Neural cell (in vitro differentiated cells): ENCODE measurements around the gene ARHGEF4. TPM values are rescaled to one million over a fixed set of nuclear protein-coding genes. Genes with fewer than 3 reads are reported as not detected.

ENCODE experiments used
- H2AFZ ChIP-seq: fragments of 200-600, 300-800 bp; sonication (generic), shearing (Covaris generic); 2 replicates; pipeline ENCODE4 v1.6.0; 2014; ENCODE audit warnings: low read depth, mild to moderate bottlenecking, antibody characterized with exemption, low read length, moderate library complexity
- H3F3A ChIP-seq: fragments of 200-600 bp; shearing (Covaris generic); 2 replicates; pipeline ENCODE4 v1.6.1; 2016; ENCODE audit warnings: mild to moderate bottlenecking, moderate library complexity, mixed read lengths, antibody characterized with exemption, low read length; ENCODE audit not compliant: insufficient read depth, poor library complexity, severe bottlenecking
- H3K27ac ChIP-seq: fragments of 200-600, 300-800 bp; sonication (generic), shearing (Covaris generic); 2 replicates; pipeline ENCODE4 v1.5.1; 2014; ENCODE audit warnings: mild to moderate bottlenecking, low read length, moderate library complexity
- H3K27me3 ChIP-seq: fragments of 300-800, 200-600 bp; sonication (generic), shearing (Covaris generic); 2 replicates; pipeline ENCODE4 v1.6.0; 2014; ENCODE audit warnings: mild to moderate bottlenecking, low read depth, low read length, moderate library complexity; ENCODE audit not compliant: insufficient read depth
- H3K36me3 ChIP-seq: fragments of 300-800, 200-600 bp; sonication (generic), shearing (Covaris generic); 2 replicates; pipeline ENCODE4 v1.5.1; 2014; ENCODE audit warnings: mild to moderate bottlenecking, antibody characterized with exemption, low read length, moderate library complexity; ENCODE audit not compliant: insufficient read depth
- H3K4me2 ChIP-seq: fragments of 300-800, 200-600 bp; sonication (generic), shearing (Covaris generic); 2 replicates; pipeline ENCODE4 v1.6.0; 2014; ENCODE audit warnings: mild to moderate bottlenecking, low read length
- H3K4me3 ChIP-seq: fragments of 300-800, 200-600 bp; sonication (generic), shearing (Covaris generic); 2 replicates; pipeline ENCODE4 v1.5.1; 2014; ENCODE audit warnings: mild to moderate bottlenecking, low read length, moderate library complexity
- H3K79me2 ChIP-seq: fragments of 200-600 bp; shearing (Covaris generic); replicated peaks from 2 replicates; pipeline ENCODE4 v1.6.0; 2014; ENCODE audit warnings: mild to moderate bottlenecking, low read length, moderate library complexity; ENCODE audit not compliant: insufficient read depth
- H3K9ac ChIP-seq: fragments of 300-800, 200-600 bp; sonication (generic), shearing (Covaris generic); 2 replicates; pipeline ENCODE4 v1.6.1; 2016; ENCODE audit warnings: mild to moderate bottlenecking, low read length, mixed read lengths
- H3K9me2 ChIP-seq: fragments of 200-600 bp; shearing (Covaris generic); 2 replicates; pipeline ENCODE4 v1.6.1; 2016; ENCODE audit warnings: mild to moderate bottlenecking, low read length, mixed read lengths; ENCODE audit not compliant: insufficient read depth
- H3K9me3 ChIP-seq: fragments of 200-600, 300-800 bp; sonication (generic), shearing (Covaris generic); 2 replicates; pipeline ENCODE4 v1.6.1; 2016; ENCODE audit warnings: mild to moderate bottlenecking, mixed run types, low read length, moderate library complexity, mixed read lengths
- H4K20me1 ChIP-seq: fragments of 200-600 bp; shearing (Covaris generic); 2 replicates; pipeline ENCODE4 v1.6.1; 2016; ENCODE audit warnings: mild to moderate bottlenecking, mixed run types; ENCODE audit not compliant: insufficient read depth
- EP300 ChIP-seq: fragments of 450-650 bp; conservative IDR thresholded peaks from 2 replicates; pipeline ENCODE4 v1.6.1; 2014; ENCODE audit warnings: antibody characterized with exemption, mild to moderate bottlenecking, moderate library complexity; ENCODE audit not compliant: poor library complexity, severe bottlenecking
- EZH2 ChIP-seq: fragments of 200-600, 300-800 bp; shearing (Covaris generic), sonication (generic); IDR thresholded peaks from 2 replicates; pipeline ENCODE4 v1.6.1; 2014; ENCODE audit warnings: antibody characterized with exemption, low read length, borderline replicate concordance, mild to moderate bottlenecking; ENCODE audit not compliant: insufficient read depth, poor library complexity, severe bottlenecking
- MXI1 ChIP-seq: fragments of 450-650 bp; conservative IDR thresholded peaks from 2 replicates; pipeline ENCODE4 v1.6.1; 2014; ENCODE audit warnings: antibody characterized with exemption, mild to moderate bottlenecking; ENCODE audit not compliant: poor library complexity, severe bottlenecking
- POLR2AphosphoS5 ChIP-seq: IDR thresholded peaks from 2 replicates; pipeline ENCODE4 v1.6.1; 2012
- RAD21 ChIP-seq: fragments of 450-650 bp; conservative IDR thresholded peaks from 2 replicates; pipeline ENCODE4 v1.6.1; 2014; ENCODE audit warnings: antibody characterized with exemption, mild to moderate bottlenecking, moderate library complexity
- SMC3 ChIP-seq: fragments of 450-650 bp; conservative IDR thresholded peaks from 2 replicates; pipeline ENCODE4 v1.6.1; 2014; ENCODE audit warnings: antibody characterized with exemption, mild to moderate bottlenecking, moderate library complexity; ENCODE audit not compliant: poor library complexity
- TAF1 ChIP-seq: IDR thresholded peaks from 2 replicates; pipeline ENCODE4 v1.6.1; 2012; ENCODE audit warnings: low read depth
- polyA plus RNA-seq: library from polyadenylated mRNA; depleted of rRNA; stranded (reverse); fragments of >200 nt; gene quantifications from 2 replicates; pipeline ENCODE4 v1.2.3, GENCODE V29; 2014
- TF ChIP-seq, protein P1 (sequence below): IDR thresholded peaks from 2 replicates; pipeline ENCODE4 v1.6.1; 2012; ENCODE audit warnings: borderline replicate concordance
- TF ChIP-seq, protein P2 (sequence below): fragments of 450-650 bp; IDR thresholded peaks from 2 replicates; pipeline ENCODE4 v1.5.1; 2014; ENCODE audit warnings: antibody characterized with exemption, mild to moderate bottlenecking, moderate library complexity; ENCODE audit not compliant: poor library complexity, severe bottlenecking

The ARHGEF4 gene
- polyA plus RNA-seq, 1 donor from 2014 or later, result 45.9 TPM

DNA sequence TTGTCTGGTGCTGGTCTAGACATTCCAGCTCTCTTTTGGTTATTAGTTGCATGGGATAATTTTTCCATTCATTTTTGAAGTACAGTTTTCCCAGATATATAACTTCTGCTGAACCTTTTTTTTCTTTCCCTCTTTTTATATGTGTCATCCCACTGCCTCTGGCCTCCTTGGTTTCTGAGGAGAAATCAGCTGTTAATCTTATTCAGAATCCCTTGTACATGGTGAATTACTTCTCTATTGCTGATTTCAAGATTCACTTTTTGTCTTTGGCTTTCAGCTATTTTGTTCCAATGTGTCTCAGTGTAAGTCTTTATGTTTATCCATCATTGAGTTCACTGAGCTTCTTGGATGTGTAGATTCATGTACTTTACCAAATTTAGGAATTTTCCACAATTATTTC lies 99.7 kb downstream of the ARHGEF4 start:
- H3K27ac ChIP-seq, result no peak overlapping the region
- no peaks in the 10 kb centered on the region for H3F3A ChIP-seq
- H3K9me2 ChIP-seq, result no peaks in the 10 kb centered on the region
- TF ChIP-seq, protein P1, sequence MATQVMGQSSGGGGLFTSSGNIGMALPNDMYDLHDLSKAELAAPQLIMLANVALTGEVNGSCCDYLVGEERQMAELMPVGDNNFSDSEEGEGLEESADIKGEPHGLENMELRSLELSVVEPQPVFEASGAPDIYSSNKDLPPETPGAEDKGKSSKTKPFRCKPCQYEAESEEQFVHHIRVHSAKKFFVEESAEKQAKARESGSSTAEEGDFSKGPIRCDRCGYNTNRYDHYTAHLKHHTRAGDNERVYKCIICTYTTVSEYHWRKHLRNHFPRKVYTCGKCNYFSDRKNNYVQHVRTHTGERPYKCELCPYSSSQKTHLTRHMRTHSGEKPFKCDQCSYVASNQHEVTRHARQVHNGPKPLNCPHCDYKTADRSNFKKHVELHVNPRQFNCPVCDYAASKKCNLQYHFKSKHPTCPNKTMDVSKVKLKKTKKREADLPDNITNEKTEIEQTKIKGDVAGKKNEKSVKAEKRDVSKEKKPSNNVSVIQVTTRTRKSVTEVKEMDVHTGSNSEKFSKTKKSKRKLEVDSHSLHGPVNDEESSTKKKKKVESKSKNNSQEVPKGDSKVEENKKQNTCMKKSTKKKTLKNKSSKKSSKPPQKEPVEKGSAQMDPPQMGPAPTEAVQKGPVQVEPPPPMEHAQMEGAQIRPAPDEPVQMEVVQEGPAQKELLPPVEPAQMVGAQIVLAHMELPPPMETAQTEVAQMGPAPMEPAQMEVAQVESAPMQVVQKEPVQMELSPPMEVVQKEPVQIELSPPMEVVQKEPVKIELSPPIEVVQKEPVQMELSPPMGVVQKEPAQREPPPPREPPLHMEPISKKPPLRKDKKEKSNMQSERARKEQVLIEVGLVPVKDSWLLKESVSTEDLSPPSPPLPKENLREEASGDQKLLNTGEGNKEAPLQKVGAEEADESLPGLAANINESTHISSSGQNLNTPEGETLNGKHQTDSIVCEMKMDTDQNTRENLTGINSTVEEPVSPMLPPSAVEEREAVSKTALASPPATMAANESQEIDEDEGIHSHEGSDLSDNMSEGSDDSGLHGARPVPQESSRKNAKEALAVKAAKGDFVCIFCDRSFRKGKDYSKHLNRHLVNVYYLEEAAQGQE, result no peak
- TF ChIP-seq, protein P2, sequence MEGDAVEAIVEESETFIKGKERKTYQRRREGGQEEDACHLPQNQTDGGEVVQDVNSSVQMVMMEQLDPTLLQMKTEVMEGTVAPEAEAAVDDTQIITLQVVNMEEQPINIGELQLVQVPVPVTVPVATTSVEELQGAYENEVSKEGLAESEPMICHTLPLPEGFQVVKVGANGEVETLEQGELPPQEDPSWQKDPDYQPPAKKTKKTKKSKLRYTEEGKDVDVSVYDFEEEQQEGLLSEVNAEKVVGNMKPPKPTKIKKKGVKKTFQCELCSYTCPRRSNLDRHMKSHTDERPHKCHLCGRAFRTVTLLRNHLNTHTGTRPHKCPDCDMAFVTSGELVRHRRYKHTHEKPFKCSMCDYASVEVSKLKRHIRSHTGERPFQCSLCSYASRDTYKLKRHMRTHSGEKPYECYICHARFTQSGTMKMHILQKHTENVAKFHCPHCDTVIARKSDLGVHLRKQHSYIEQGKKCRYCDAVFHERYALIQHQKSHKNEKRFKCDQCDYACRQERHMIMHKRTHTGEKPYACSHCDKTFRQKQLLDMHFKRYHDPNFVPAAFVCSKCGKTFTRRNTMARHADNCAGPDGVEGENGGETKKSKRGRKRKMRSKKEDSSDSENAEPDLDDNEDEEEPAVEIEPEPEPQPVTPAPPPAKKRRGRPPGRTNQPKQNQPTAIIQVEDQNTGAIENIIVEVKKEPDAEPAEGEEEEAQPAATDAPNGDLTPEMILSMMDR, result no peak
- TF ChIP-seq EZH2 (no peak), RAD21 (no peak), SMC3 (no peak), POLR2AphosphoS5 (no peak), EP300 (no peak), MXI1 (no peak), TAF1 (no peak)
- no peak overlapping the region for H3K4me3 ChIP-seq
- no peak overlapping the region for H3K4me2 ChIP-seq
- H3K27me3 ChIP-seq, result no peaks in the 10 kb centered on the region
- H3K9me3 ChIP-seq, result no peaks in the 10 kb centered on the region
- no peaks in the 10 kb centered on the region for H3K36me3 ChIP-seq
- no peaks in the 10 kb centered on the region for H3K79me2 ChIP-seq
- no peak overlapping the region for H2AFZ ChIP-seq
- no peak overlapping the region for H3K9ac ChIP-seq
- H4K20me1 ChIP-seq, result no peaks in the 10 kb centered on the region

DNA sequence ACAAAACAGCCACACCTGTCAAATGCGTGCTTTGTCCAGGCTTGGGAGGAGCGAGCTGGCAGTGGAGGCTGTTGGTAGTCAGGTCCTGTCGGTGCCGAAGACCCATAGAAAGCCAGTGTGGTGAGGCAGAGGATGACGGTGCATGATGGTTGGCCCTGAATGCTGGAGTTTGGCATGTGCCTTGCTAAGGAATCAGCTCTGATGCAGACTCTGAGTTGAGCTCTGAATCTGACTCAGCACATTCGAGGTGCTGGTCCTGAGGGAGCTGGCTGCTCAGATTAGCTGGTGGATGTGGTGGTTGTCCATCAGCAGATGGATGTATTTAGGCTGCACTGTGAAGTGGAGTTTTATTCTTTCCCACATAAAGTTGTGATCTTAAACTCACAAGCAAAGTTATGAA lies 111.3 kb downstream of the ARHGEF4 start:
- no peaks in the 10 kb centered on the region for H4K20me1 ChIP-seq
- H3K9ac ChIP-seq, result no peak overlapping the region
- no peak overlapping the region for H3K4me3 ChIP-seq
- H2AFZ ChIP-seq, result no peak overlapping the region
- no peak overlapping the region for H3K4me2 ChIP-seq
- no peaks in the 10 kb centered on the region for H3K79me2 ChIP-seq
- no peak for TF ChIP-seq TAF1
- TF ChIP-seq, protein P1, result no peak
- no peak for TF ChIP-seq RAD21
- TF ChIP-seq EP300, result no peak
- TF ChIP-seq MXI1, result no peak
- no peak for TF ChIP-seq EZH2
- TF ChIP-seq, protein P2, result no peak
- TF ChIP-seq POLR2AphosphoS5, result no peak
- TF ChIP-seq SMC3, result no peak
- H3F3A ChIP-seq, result no peaks in the 10 kb centered on the region
- H3K9me3 ChIP-seq, result peaks cover 3% of the 10 kb centered on the region
- no peak overlapping the region for H3K27ac ChIP-seq
- no peaks in the 10 kb centered on the region for H3K9me2 ChIP-seq
- H3K27me3 ChIP-seq, result no peaks in the 10 kb centered on the region
- no peaks in the 10 kb centered on the region for H3K36me3 ChIP-seq
